H54 (cell line): ENCODE data around the gene PIAS4.
"Not testable (repeated sequence)": the region's sequence is repeated elsewhere in the genome, so short reads cannot be mapped to it uniquely, and the experiment has no call there.

Experiments
- DNase-seq: peaks from one replicate; pipeline ENCODE4 v3.0.0; 2011; ENCODE audit warnings: low spot score, mixed read lengths; ENCODE audit not compliant: insufficient read length
- FAIRE-seq: peaks from 3 replicates; lab custom pipeline; 2011; peaks lifted over from hg19 to GRCh38; lab: Jason Lieb, UNC
- POLR2A ChIP-seq: IDR thresholded peaks from 2 replicates; pipeline ENCODE4 v1.6.1; 2011; ENCODE audit warnings: low read depth, mild to moderate bottlenecking, low read length

The PIAS4 gene

GRCh38 chr19:4007021-4007835 lies at the start of gene PIAS4:
Gene PIAS4 (plus strand): TSS chr19:4007736. CDS start chr19:4007761, 25 bp downstream.
- DNase-seq (peak; percentile 96), FAIRE-seq (no peak)
- TF ChIP-seq POLR2A = peak; percentile 76

GRCh38 chr19:3958836-3959765 lies 48.4 kb upstream of the PIAS4 start:
- FAIRE-seq = no peak
- TF ChIP-seq POLR2A = no peak
- no peak for DNase-seq

GRCh38 chr19:3959766-3960131 lies 47.8 kb upstream of the PIAS4 start:
- no peak for TF ChIP-seq POLR2A
- no peak for FAIRE-seq
- no peak for DNase-seq

- no peak for TF ChIP-seq POLR2A
- FAIRE-seq (no peak), DNase-seq (no peak)
Measured at GRCh38 chr19:3961007-3961406, 46.5 kb upstream of the PIAS4 start.

GRCh38 chr19:3963458-3964255 lies 43.9 kb upstream of the PIAS4 start:
- no peak for DNase-seq
- no peak for TF ChIP-seq POLR2A
- no peak for FAIRE-seq

GRCh38 chr19:3964256-3965194 lies 43.0 kb upstream of the PIAS4 start:
- TF ChIP-seq POLR2A = no peak
- FAIRE-seq (no peak), DNase-seq (no peak)

- TF ChIP-seq POLR2A = no peak
- FAIRE-seq (no peak), DNase-seq (no peak)
Measured at GRCh38 chr19:3966051-3967017, 41.2 kb upstream of the PIAS4 start.

GRCh38 chr19:3967983-3968382 lies 39.6 kb upstream of the PIAS4 start:
- not testable (repeated sequence) for FAIRE-seq, DNase-seq

GRCh38 chr19:3968556-3969434 lies 38.7 kb upstream of the PIAS4 start:
- no peak for TF ChIP-seq POLR2A
- DNase-seq (peak; percentile 90), FAIRE-seq (peak; percentile 80)

- peak; percentile 52 for FAIRE-seq
- TF ChIP-seq POLR2A = no peak
- DNase-seq = peak; percentile 51
Measured at GRCh38 chr19:3969435-3970312, 37.9 kb upstream of the PIAS4 start.
